OCI-LY3 (cell line): ENCODE results near the gene SHISA8.
A peak's percentile ranks its signal among the peaks of the same experiment; 100 is the strongest.

Experiments
- H2AFZ ChIP-seq: fragments of 200-600, 300-600 bp; shearing (Covaris generic); 2 replicates; pipeline ENCODE4 v1.6.0; 2014; ENCODE audit warnings: antibody characterized with exemption, low read depth, low read length
- H3K27ac ChIP-seq: fragments of 200-600, 300-600 bp; sonication (generic); 2 replicates; pipeline ENCODE4 v1.5.1; 2014; ENCODE audit warnings: mild to moderate bottlenecking, low read length, moderate library complexity, mixed read lengths
- H3K27me3 ChIP-seq: fragments of 200-600, 300-600 bp; sonication (generic); 2 replicates; pipeline ENCODE4 v1.6.1; 2014; ENCODE audit warnings: low read depth, low read length, mixed read lengths
- H3K36me3 ChIP-seq: fragments of 200-600, 300-600 bp; sonication (generic); replicated peaks from 2 replicates; pipeline ENCODE3; 2014; ENCODE audit warnings: low read depth, low read length, mixed read lengths
- H3K4me1 ChIP-seq: fragments of 300-600, 200-600 bp; sonication (generic); 2 replicates; pipeline ENCODE4 v1.6.1; 2014; ENCODE audit warnings: low read length, mixed read lengths
- H3K4me2 ChIP-seq: fragments of 200-600, 300-600 bp; sonication (generic); 2 replicates; pipeline ENCODE4 v1.6.1; 2014; ENCODE audit warnings: low read length, mixed read lengths
- H3K4me3 ChIP-seq: fragments of 300-600, 200-600 bp; sonication (generic); 2 replicates; pipeline ENCODE4 v1.5.1; 2014; ENCODE audit warnings: antibody characterized with exemption, mild to moderate bottlenecking, low read length, moderate library complexity
- H3K79me2 ChIP-seq: fragments of 300-600, 200-600 bp; shearing (Covaris generic); 2 replicates; pipeline ENCODE4 v1.6.1; 2014; ENCODE audit warnings: mild to moderate bottlenecking, low read length, mixed read lengths
- H3K9ac ChIP-seq: fragments of 300-600, 200-600 bp; shearing (Covaris generic); 2 replicates; pipeline ENCODE4 v1.6.0; 2014; ENCODE audit warnings: mild to moderate bottlenecking, low read length, moderate library complexity
- H3K9me3 ChIP-seq: fragments of 200-600, 300-600 bp; shearing (Covaris generic); 2 replicates; pipeline ENCODE4 v1.6.1; 2014; ENCODE audit warnings: low read length, mixed read lengths; ENCODE audit not compliant: insufficient read depth
- H4K20me1 ChIP-seq: fragments of 200-600, 300-600 bp; sonication (generic); 2 replicates; pipeline ENCODE4 v1.6.1; 2016; ENCODE audit warnings: low read length, mixed read lengths; ENCODE audit not compliant: insufficient read depth
- CTCF ChIP-seq: fragments of 200-600, 300-600 bp; sonication (generic); IDR thresholded peaks from 2 replicates; pipeline ENCODE4 v1.5.1; 2014; ENCODE audit warnings: antibody characterized with exemption, low read length, low read depth
- EZH2phosphoT487 ChIP-seq: fragments of 200-600 bp; shearing (Covaris generic); IDR thresholded peaks from 2 replicates; pipeline ENCODE4 v1.6.1; 2018; ENCODE audit warnings: antibody characterized with exemption, mixed run types, low read depth

Gene SHISA8

GRCh38 chr22:41922328-41922727 is 7.5 kb upstream of the SHISA8 start:
- TF ChIP-seq CTCF (no peak), EZH2phosphoT487 (no peak)
- Histone ChIP-seq H3K4me1 (peaks cover 83% of the 10 kb centered on the region), H3K4me2 (peak overlapping the region; percentile 60), H3K27me3 (peaks cover 17% of the 10 kb centered on the region), H3K27ac (peak overlapping the region; percentile 79), H4K20me1 (no peaks in the 10 kb centered on the region), H3K9me3 (no peaks in the 10 kb centered on the region), H2AFZ (no peak overlapping the region), H3K4me3 (peak overlapping the region; percentile 25), H3K79me2 (no peaks in the 10 kb centered on the region), H3K9ac (peak overlapping the region; percentile 35; the same call in 1 of the 2 replicates), H3K36me3 (no peaks in the 10 kb centered on the region)

GRCh38 chr22:41920271-41920976 is 5.5 kb upstream of the SHISA8 start:
- H3K4me2 ChIP-seq, result peak overlapping the region; percentile 99
- H3K27me3 ChIP-seq, result peaks cover 20% of the 10 kb centered on the region
- peak overlapping the region; percentile 81 for H3K4me3 ChIP-seq
- H3K4me1 ChIP-seq, result peaks cover 77% of the 10 kb centered on the region
- H3K36me3 ChIP-seq, result no peaks in the 10 kb centered on the region
- H2AFZ ChIP-seq, result no peak overlapping the region
- peak overlapping the region; percentile 70 for H3K27ac ChIP-seq
- no peaks in the 10 kb centered on the region for H3K9me3 ChIP-seq
- no peak for TF ChIP-seq EZH2phosphoT487
- TF ChIP-seq CTCF, result no peak
- no peaks in the 10 kb centered on the region for H3K79me2 ChIP-seq
- H3K9ac ChIP-seq, result peak overlapping the region; percentile 69
- H4K20me1 ChIP-seq, result no peaks in the 10 kb centered on the region

GRCh38 chr22:41919357-41920224 is 4.7 kb upstream of the SHISA8 start:
- Histone ChIP-seq H3K4me2 (peak overlapping the region; percentile 99), H3K4me1 (peaks cover 70% of the 10 kb centered on the region), H4K20me1 (no peaks in the 10 kb centered on the region), H3K27ac (peak overlapping the region; percentile 70), H3K9me3 (no peaks in the 10 kb centered on the region), H3K4me3 (peak overlapping the region; percentile 81), H3K9ac (peak overlapping the region; percentile 69), H3K79me2 (no peaks in the 10 kb centered on the region), H2AFZ (0 out of 2 replicates have a peak overlapping the region, but pooled peaks have one; percentile 8), H3K36me3 (no peaks in the 10 kb centered on the region), H3K27me3 (peaks cover 15% of the 10 kb centered on the region; the same call in 1 of the 2 replicates)
- TF ChIP-seq EZH2phosphoT487 (no peak), CTCF (peak; percentile 5; the same call in 1 of the 2 replicates)
